Astrocyte of the spinal cord (primary cell): ENCODE measurements around the gene CYP2R1.
A peak's percentile ranks its signal among the peaks of the same experiment; 100 is the strongest.

Experiments used
- DNase-seq: peaks from one replicate; pipeline ENCODE4 v3.0.0; 2011; ENCODE audit warnings: low read depth, low spot score
- H3K4me3 ChIP-seq: 2 replicates; pipeline ENCODE4 v1.5.1; 2011; ENCODE audit warnings: low read depth, mild to moderate bottlenecking, low read length, moderate library complexity
- in situ Hi-C: cut with HindIII; loops from 2 replicates; pipeline ENCODE4 v1.10.0; 2017; ENCODE audit warnings: low sequenced_read_pairs
- TF ChIP-seq, protein P1 (sequence below): IDR thresholded peaks from 2 replicates; pipeline ENCODE4 v1.5.1; 2012; ENCODE audit warnings: low read depth, mild to moderate bottlenecking, low read length, inconsistent platforms

CYP2R1 gene

DNA sequence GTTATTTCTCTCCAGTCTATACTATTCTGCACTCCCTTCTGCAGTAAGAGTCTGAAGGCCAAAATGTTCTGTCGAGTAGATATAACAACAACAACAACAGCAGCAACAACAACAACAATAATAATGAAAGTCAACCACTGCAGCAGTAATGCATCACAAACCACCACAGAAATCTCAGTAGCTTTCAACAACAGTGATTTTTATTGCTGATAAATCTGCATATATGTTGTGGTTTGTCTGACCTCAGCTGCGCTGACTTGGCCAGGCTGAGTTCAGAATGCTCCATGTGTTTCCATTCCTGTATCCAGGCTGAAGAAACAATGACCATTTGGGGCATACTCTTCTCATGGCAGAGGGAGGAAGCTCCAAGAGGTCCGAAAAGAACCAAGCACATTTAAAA is 32.3 kb upstream of the CYP2R1 start:
- TF ChIP-seq, protein P1, sequence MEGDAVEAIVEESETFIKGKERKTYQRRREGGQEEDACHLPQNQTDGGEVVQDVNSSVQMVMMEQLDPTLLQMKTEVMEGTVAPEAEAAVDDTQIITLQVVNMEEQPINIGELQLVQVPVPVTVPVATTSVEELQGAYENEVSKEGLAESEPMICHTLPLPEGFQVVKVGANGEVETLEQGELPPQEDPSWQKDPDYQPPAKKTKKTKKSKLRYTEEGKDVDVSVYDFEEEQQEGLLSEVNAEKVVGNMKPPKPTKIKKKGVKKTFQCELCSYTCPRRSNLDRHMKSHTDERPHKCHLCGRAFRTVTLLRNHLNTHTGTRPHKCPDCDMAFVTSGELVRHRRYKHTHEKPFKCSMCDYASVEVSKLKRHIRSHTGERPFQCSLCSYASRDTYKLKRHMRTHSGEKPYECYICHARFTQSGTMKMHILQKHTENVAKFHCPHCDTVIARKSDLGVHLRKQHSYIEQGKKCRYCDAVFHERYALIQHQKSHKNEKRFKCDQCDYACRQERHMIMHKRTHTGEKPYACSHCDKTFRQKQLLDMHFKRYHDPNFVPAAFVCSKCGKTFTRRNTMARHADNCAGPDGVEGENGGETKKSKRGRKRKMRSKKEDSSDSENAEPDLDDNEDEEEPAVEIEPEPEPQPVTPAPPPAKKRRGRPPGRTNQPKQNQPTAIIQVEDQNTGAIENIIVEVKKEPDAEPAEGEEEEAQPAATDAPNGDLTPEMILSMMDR, result no peak
- in situ Hi-C loops, result no loop called here
- DNase-seq, result no peak
- H3K4me3 ChIP-seq, result no peak overlapping the region

DNA sequence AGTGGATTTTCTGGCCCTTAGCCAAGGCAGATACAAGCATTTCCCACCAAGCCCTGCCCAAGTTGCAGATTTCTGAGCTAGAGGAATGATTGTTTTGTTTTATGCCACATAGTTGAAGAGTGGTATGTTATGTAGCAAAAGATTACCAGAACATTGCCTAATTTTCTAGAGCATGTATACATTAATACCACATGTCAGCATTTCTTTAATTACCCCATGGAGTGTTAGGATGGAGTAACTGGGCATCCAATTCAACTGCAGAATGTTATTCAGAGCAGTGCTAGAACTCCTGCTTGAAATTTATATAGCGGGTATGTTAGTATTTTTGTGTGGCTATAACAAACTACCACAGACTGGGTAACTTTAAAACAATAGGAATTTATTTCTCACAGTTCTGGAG is 24.4 kb upstream of the CYP2R1 start:
- DNase-seq, result no peak
- in situ Hi-C loops, result no loop called here
- TF ChIP-seq, protein P1, result no peak
- no peak overlapping the region for H3K4me3 ChIP-seq

DNA sequence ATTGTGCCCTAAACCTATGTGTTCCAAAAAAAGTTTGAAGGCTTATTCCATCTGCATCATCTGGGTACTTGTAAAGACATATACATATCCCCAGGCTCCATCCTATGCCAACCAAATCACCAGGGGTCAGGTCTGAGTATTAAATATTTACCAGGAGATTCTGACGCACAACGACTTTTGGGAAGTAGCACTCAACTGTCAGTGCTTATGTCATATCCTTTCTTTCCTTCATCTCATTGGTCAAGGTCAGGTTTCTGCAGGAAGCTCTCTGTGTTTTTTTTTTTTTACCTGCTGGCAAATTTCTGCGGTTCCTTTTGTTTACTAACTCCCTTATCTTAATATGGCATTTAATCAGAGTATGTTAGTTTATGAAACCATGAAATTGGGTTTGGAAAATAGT is 22.5 kb upstream of the CYP2R1 start:
- in situ Hi-C loops, result no loop called here
- no peak for DNase-seq

DNA sequence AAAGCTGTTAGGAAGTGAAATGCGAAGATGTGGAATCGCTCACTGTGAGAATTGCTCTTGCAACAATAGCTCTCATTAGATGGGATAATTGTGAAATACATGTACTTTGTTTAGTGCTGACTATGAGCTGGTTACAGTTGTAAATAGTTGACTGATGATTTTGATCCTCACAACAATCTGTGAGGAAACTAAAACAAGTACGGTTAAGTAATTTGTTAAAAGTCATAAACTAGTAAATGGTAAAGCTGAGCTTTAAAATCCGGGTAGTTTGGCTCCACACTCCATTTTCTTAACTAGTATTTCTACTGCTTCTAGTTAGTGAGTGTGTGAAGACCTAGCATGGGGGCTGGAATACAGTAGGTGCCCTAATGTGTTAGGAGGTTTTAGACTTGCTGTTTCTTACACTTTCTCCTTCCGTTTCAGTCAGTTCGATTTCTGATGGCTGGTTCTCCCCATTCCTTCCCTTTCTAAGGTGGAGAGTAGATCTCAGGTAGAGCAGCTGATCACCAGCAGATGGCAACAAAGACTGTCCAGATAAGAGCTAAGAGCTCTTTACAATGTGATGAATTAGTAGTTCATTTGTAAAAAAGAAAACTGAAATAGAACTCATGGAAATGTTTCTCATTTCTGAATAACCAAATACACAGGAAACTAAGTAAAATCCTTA is 16.3 kb upstream of the CYP2R1 start:
- no peak overlapping the region for H3K4me3 ChIP-seq
- TF ChIP-seq, protein P1, result peak; percentile 74
- in situ Hi-C loops, result no loop called here
- DNase-seq, result peak; percentile 41

More for the DNA sequence above, 22.5 kb upstream of the CYP2R1 start:
- no peak overlapping the region for H3K4me3 ChIP-seq
- TF ChIP-seq, protein P1, result no peak

DNA sequence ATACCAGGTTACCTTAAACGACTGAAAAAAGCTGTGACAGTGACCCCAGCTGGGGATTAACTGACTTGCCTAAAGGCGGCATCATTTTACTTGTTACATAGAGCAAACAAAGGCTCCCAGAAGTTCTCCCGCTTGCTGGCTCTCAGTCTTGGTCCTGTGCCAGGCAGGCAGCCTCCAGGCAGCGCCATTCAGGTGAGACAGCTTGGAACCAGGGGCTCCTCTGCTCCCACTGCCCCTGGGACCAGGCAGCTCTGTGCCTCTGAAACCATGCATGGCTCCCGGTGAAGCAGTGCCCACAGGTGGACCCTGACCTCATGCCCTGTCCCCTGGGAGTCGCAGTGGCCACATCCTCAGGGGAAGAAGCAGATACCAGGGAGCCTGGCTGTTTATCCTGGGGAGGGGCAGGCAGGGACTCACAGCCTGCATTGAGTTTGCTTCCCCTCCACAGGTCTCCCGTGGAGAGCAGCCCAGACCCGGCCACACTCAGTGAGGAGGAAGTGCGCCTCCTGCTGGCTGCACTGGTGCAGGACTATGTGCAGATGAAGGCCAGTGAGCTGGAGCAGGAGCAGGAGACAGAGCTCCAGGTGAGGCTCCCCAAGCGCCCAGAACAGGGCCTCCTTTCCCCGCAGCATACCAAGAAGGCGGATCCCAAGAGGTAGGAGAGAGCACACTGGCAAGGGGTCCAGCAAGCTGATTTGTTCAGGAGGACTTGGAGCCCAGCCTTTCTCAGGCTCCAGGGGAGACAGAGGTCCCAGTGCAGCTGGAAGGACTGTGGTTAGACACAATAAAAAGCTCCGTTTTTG is 15.6 kb upstream of the CYP2R1 start:
- in situ Hi-C loops, result no loop called here
- DNase-seq, result peak; percentile 27
- H3K4me3 ChIP-seq, result no peak overlapping the region
- TF ChIP-seq, protein P1, result peak; percentile 84

DNA sequence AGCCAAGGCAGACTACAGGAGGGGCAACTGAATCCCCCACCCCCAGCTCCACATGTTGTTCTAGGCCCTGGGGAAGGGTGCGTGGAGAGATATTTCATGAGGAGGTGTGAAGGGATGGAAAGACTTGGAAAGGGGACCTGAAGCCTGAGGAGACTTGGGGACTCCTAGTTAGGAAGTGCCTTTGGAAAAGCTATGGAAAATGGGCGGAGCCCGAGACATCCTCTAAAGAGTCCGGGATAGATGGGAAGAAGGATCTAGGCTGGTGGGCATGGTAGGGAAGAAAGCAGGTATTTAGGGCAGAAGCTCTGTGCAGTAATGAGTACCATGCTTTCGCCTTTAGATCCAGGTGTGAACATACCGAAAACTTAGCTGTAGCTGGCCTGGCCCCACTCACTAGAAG is 15.0 kb upstream of the CYP2R1 start:
- in situ Hi-C loops, result no loop called here
- TF ChIP-seq, protein P1, result no peak
- no peak overlapping the region for H3K4me3 ChIP-seq
- no peak for DNase-seq
